Liver (tissue), 9 donors: ENCODE measurements around the gene MAPKAP1. TPM values are rescaled to one million over a fixed set of nuclear protein-coding genes. Genes with fewer than 3 reads are reported as not detected.

Experiments
- DNase-seq: peaks from one replicate; pipeline ENCODE4 v3.0.0-alpha.2; 2017; ENCODE audit warnings: low spot score
- H3K27ac ChIP-seq, 2 donors: one replicate each; pipeline ENCODE4 v1.7.0; 2013; ENCODE audit warnings: inconsistent platforms in 2 of 2, low read length in 2 of 2, control low read depth in 1 of 2, low read depth in 1 of 2, mild to moderate bottlenecking in 1 of 2
- H3K27me3 ChIP-seq, 4 donors: one replicate each; pipeline versions ENCODE4 v1.6.1 to v1.7.0; 2013; ENCODE audit warnings: low read length in 3 of 4, inconsistent platforms in 1 of 4, mild to moderate bottlenecking in 1 of 4, moderate library complexity in 1 of 4; ENCODE audit not compliant: control insufficient read depth in 4 of 4, insufficient read depth in 4 of 4
- H3K36me3 ChIP-seq, 4 donors: one replicate each; pipeline versions ENCODE4 v1.6.1 to v1.7.0; 2013; ENCODE audit warnings: low read length in 3 of 4, mild to moderate bottlenecking in 3 of 4, low read depth in 1 of 4, moderate library complexity in 1 of 4; ENCODE audit not compliant: control insufficient read depth in 4 of 4, insufficient read depth in 3 of 4
- H3K4me1 ChIP-seq, 4 donors: one replicate each; pipeline versions ENCODE4 v1.6.1 to v1.7.0; 2013; ENCODE audit warnings: low read length in 3 of 4, mild to moderate bottlenecking in 3 of 4, moderate library complexity in 1 of 4; ENCODE audit not compliant: control insufficient read depth in 4 of 4, insufficient read depth in 4 of 4
- H3K4me3 ChIP-seq, 3 donors: one replicate each; pipeline versions ENCODE4 v1.6.1 to v1.7.0; 2013; ENCODE audit warnings: low read length in 3 of 3, control low read depth in 1 of 3, low read depth in 1 of 3, mild to moderate bottlenecking in 1 of 3
- H3K9ac ChIP-seq, 2 donors: one replicate each; pipeline ENCODE4 v1.7.0; 2013; ENCODE audit warnings: low read length in 2 of 2, mild to moderate bottlenecking in 2 of 2, moderate library complexity in 2 of 2, control low read depth in 1 of 2, low read depth in 1 of 2
- H3K9me3 ChIP-seq, 4 donors: one replicate each; pipeline versions ENCODE4 v1.6.1 to v1.7.0; 2013; ENCODE audit warnings: low read length in 3 of 4; ENCODE audit not compliant: control insufficient read depth in 4 of 4
- ATF3 ChIP-seq: IDR thresholded peaks from 2 replicates; pipeline ENCODE4 v1.6.1; 2016; ENCODE audit warnings: antibody characterized with exemption
- CTCF ChIP-seq: fragments of 150-350 bp; IDR thresholded peaks from 2 replicates; pipeline ENCODE4 v1.5.1; 2017; ENCODE audit warnings: improper control_type of control experiment, low read depth, low read length; ENCODE audit not compliant: missing input control
- EGR1 ChIP-seq, 2 donors: IDR thresholded peaks; 2 replicates each; pipeline ENCODE4 v1.6.1; 2016 to 2018; ENCODE audit warnings: antibody characterized with exemption in 2 of 2, low read depth in 2 of 2
- FOXA1 ChIP-seq: IDR thresholded peaks from 2 replicates; pipeline ENCODE4 v1.6.1; 2016; ENCODE audit warnings: antibody characterized with exemption
- FOXA2 ChIP-seq: IDR thresholded peaks from 2 replicates; pipeline ENCODE4 v1.6.1; 2016; ENCODE audit warnings: antibody characterized with exemption
- GABPA ChIP-seq, 2 donors: IDR thresholded peaks in 1 of 2; conservative IDR thresholded peaks in 1 of 2; 2 replicates each; pipeline ENCODE4 v1.6.1; 2016; ENCODE audit warnings: antibody characterized with exemption in 2 of 2, mild to moderate bottlenecking in 1 of 2, moderate library complexity in 1 of 2
- HNF4A ChIP-seq, 2 donors: conservative IDR thresholded peaks; 2 replicates each; pipeline ENCODE4 v1.6.1; 2016; ENCODE audit warnings: antibody characterized with exemption in 2 of 2, mild to moderate bottlenecking in 2 of 2
- HNF4G ChIP-seq: IDR thresholded peaks from 2 replicates; pipeline ENCODE4 v1.6.1; 2016; ENCODE audit warnings: antibody characterized with exemption
- JUND ChIP-seq, 2 donors: IDR thresholded peaks; 2 replicates each; pipeline ENCODE4 v1.6.1; 2016; ENCODE audit warnings: antibody characterized with exemption in 2 of 2
- MAX ChIP-seq: IDR thresholded peaks from 2 replicates; pipeline ENCODE4 v1.6.1; 2016; ENCODE audit warnings: antibody characterized with exemption
- NR2F2 ChIP-seq: IDR thresholded peaks from 2 replicates; pipeline ENCODE4 v1.6.1; 2016; ENCODE audit warnings: antibody characterized with exemption
- RAD21 ChIP-seq, 2 donors: IDR thresholded peaks; 2 replicates each; pipeline ENCODE4 v1.6.1; 2016; ENCODE audit warnings: antibody characterized with exemption in 2 of 2, mild to moderate bottlenecking in 2 of 2
- REST ChIP-seq: IDR thresholded peaks from 2 replicates; pipeline ENCODE4 v1.6.1; 2016; ENCODE audit warnings: antibody characterized with exemption, mild to moderate bottlenecking
- RXRA ChIP-seq, 2 donors: IDR thresholded peaks; 2 replicates each; pipeline ENCODE4 v1.6.1; 2017 to 2018; ENCODE audit warnings: antibody characterized with exemption in 2 of 2, mild to moderate bottlenecking in 1 of 2
- SP1 ChIP-seq: IDR thresholded peaks from 2 replicates; pipeline ENCODE4 v1.6.1; 2018; ENCODE audit warnings: antibody characterized with exemption, mild to moderate bottlenecking
- TAF1 ChIP-seq: conservative IDR thresholded peaks from 2 replicates; pipeline ENCODE4 v1.6.1; 2016; ENCODE audit warnings: antibody characterized with exemption, mild to moderate bottlenecking
- YY1 ChIP-seq: IDR thresholded peaks from 2 replicates; pipeline ENCODE4 v1.6.1; 2016; ENCODE audit warnings: antibody characterized with exemption, mild to moderate bottlenecking
- ZBTB33 ChIP-seq: IDR thresholded peaks from 2 replicates; pipeline ENCODE4 v1.6.1; 2016; ENCODE audit warnings: antibody characterized with exemption
- WGBS: extraction: QIAGEN DNeasy Blood & Tissue Kit; methylation state at CpG from one replicate; pipeline ENCODE4 v1.1.7; 2013; 5-methylcytosine and 5-hydroxymethylcytosine counted together
- polyA plus RNA-seq, 2 donors: library from polyadenylated mRNA; stranded (reverse) in 1 of 2; unstranded in 1 of 2; fragments of 200-250 nt in 1 of 2; fragments of >200 nt in 1 of 2; fragmentation: Nextera tagmentation in 1 of 2; extraction: Ambion mirVana in 1 of 2; gene quantifications; one replicate each; pipeline versions ENCODE4 v1.2.1 to v1.2.3, GENCODE V29; 2013 to 2015
- total RNA-seq, 2 donors: library from RNA; depleted of rRNA; stranded (reverse); fragments of >200 nt; gene quantifications; one replicate each; pipeline ENCODE4 v1.2.3, GENCODE V29; 2014
- donor health status: healthy.
- donor health status: healthy.
- donor health status: healthy.
- donor health status: healthy.
- donor health status: healthy.

MAPKAP1 gene
- total and polyA plus RNA-seq, 4 donors, result 23.6 to 55.9 (median 32.7) TPM

- no peak for DNase-seq
- Histone ChIP-seq H3K27me3 (no peaks in the 10 kb centered on the region), H3K4me3 (no peak overlapping the region), H3K9ac (no peak overlapping the region), H3K4me1 (peaks cover 5 to 18% (median 14%) of the 10 kb centered on the region in 4 donors), H3K27ac (peak overlapping the region; percentile 71 to 87), H3K9me3 (no peaks in the 10 kb centered on the region), H3K36me3 (peaks cover 0 to 2% (median 0%) of the 10 kb centered on the region in 4 donors)
- no peak for TF ChIP-seq ZBTB33
- TF ChIP-seq RXRA (IDR thresholded peaks at IDR 0.05), result no peak
- no peak for TF ChIP-seq SP1
- no peak for TF ChIP-seq ATF3
- WGBS, result 85% methylated on average over 8 of the region's 8 CpGs
Observed at GRCh38 chr9:125461636-125462190, 245.3 kb downstream of the MAPKAP1 start.

GRCh38 chr9:125460883-125461635 is 245.9 kb downstream of the MAPKAP1 start:
- Histone ChIP-seq H3K4me1 (peaks cover 5 to 18% (median 14%) of the 10 kb centered on the region in 4 donors), H3K9me3 (peaks cover 0 to 2% (median 0%) of the 10 kb centered on the region in 4 donors), H3K4me3 (no peak overlapping the region), H3K27ac (peak overlapping the region; percentile 71 to 88), H3K9ac (no peak overlapping the region), H3K27me3 (no peaks in the 10 kb centered on the region), H3K36me3 (no peaks in the 10 kb centered on the region)
- TF ChIP-seq ATF3 (peak; percentile 83), NR2F2 (peak; percentile 78), JUND (IDR thresholded peaks at IDR 0.05) (peak; percentile 69 to 88), RAD21 (IDR thresholded peaks at IDR 0.05) (peak; percentile 66), HNF4G (no peak), REST (peak; percentile 88), HNF4A (conservative IDR thresholded peaks at IDR 0.05) (peak; percentile 76 to 87), YY1 (peak; percentile 76), RXRA (IDR thresholded peaks at IDR 0.05) (peak; percentile 97 to 99), FOXA1 (peak; percentile 89), CTCF (no peak), GABPA (IDR thresholded peaks at IDR 0.05 in 1 of 2, conservative IDR thresholded peaks at IDR 0.05 in 1 of 2) (peak in 1 of 2 donors; percentile 21), TAF1 (no peak), FOXA2 (peak; percentile 93), EGR1 (IDR thresholded peaks at IDR 0.05; ENCODE audit: low read depth in 2 of 2) (peak in 1 of 2 donors; percentile 44), SP1 (peak; percentile 89), MAX (peak; percentile 88), ZBTB33 (peak; percentile 91)
- no peak for DNase-seq
- 52% methylated on average over 8 of the region's 8 CpGs for WGBS
